ENCODE data around the gene MOK.

MOK gene

GRCh38 chr14:102213984-102214658 is 90.8 kb downstream of the MOK start:
- Histone ChIP-seq H3K79me2 (ENCODE audit: insufficient read depth, low read depth) (no peaks in the 10 kb centered on the region), H3K9ac (no peak overlapping the region), H3K4me1 (ENCODE audit: low read depth, poor library complexity, severe bottlenecking) (no peaks in the 10 kb centered on the region), H2AFZ (ENCODE audit: low read depth) (no peak overlapping the region), H3K4me2 (no peak overlapping the region), H3K27me3 (ENCODE audit: insufficient read depth, low read depth) (no peaks in the 10 kb centered on the region), H4K20me1 (ENCODE audit: insufficient read depth) (no peaks in the 10 kb centered on the region), H3K27ac (no peak overlapping the region), H3K4me3 (IDR thresholded peaks at IDR 0.05; ENCODE audit: insufficient read depth, low read depth, low read length) (no peak overlapping the region), H3K36me3 (ENCODE audit: insufficient read depth) (no peaks in the 10 kb centered on the region)
- TF ChIP-seq, protein P1, sequence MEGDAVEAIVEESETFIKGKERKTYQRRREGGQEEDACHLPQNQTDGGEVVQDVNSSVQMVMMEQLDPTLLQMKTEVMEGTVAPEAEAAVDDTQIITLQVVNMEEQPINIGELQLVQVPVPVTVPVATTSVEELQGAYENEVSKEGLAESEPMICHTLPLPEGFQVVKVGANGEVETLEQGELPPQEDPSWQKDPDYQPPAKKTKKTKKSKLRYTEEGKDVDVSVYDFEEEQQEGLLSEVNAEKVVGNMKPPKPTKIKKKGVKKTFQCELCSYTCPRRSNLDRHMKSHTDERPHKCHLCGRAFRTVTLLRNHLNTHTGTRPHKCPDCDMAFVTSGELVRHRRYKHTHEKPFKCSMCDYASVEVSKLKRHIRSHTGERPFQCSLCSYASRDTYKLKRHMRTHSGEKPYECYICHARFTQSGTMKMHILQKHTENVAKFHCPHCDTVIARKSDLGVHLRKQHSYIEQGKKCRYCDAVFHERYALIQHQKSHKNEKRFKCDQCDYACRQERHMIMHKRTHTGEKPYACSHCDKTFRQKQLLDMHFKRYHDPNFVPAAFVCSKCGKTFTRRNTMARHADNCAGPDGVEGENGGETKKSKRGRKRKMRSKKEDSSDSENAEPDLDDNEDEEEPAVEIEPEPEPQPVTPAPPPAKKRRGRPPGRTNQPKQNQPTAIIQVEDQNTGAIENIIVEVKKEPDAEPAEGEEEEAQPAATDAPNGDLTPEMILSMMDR (conservative IDR thresholded peaks at IDR 0.05; ENCODE audit: low read depth, low read length): no peak

GRCh38 chr14:102213470-102213869 is 91.5 kb downstream of the MOK start:
- no peak overlapping the region for H3K9ac ChIP-seq
- TF ChIP-seq, protein P1 (conservative IDR thresholded peaks at IDR 0.05; ENCODE audit: low read depth, low read length): no peak

GRCh38 chr14:102212845-102213244 is 92.1 kb downstream of the MOK start:
- Histone ChIP-seq H2AFZ (ENCODE audit: low read depth) (no peak overlapping the region), H3K27ac (no peak overlapping the region), H3K4me2 (no peak overlapping the region), H3K9ac (no peak overlapping the region), H4K20me1 (ENCODE audit: insufficient read depth) (no peaks in the 10 kb centered on the region), H3K4me1 (ENCODE audit: low read depth, poor library complexity, severe bottlenecking) (no peaks in the 10 kb centered on the region), H3K4me3 (IDR thresholded peaks at IDR 0.05; ENCODE audit: insufficient read depth, low read depth, low read length) (no peak overlapping the region), H3K79me2 (ENCODE audit: insufficient read depth, low read depth) (no peaks in the 10 kb centered on the region), H3K27me3 (ENCODE audit: insufficient read depth, low read depth) (no peaks in the 10 kb centered on the region), H3K36me3 (ENCODE audit: insufficient read depth) (no peaks in the 10 kb centered on the region)
- TF ChIP-seq, protein P1 (conservative IDR thresholded peaks at IDR 0.05; ENCODE audit: low read depth, low read length): no peak

More at GRCh38 chr14:102213470-102213869, 91.5 kb downstream of the MOK start:
- Histone ChIP-seq H3K27ac (no peak overlapping the region), H3K36me3 (ENCODE audit: insufficient read depth) (no peaks in the 10 kb centered on the region), H2AFZ (ENCODE audit: low read depth) (no peak overlapping the region), H3K4me1 (ENCODE audit: low read depth, poor library complexity, severe bottlenecking) (no peaks in the 10 kb centered on the region), H3K4me3 (IDR thresholded peaks at IDR 0.05; ENCODE audit: insufficient read depth, low read depth, low read length) (no peak overlapping the region), H3K4me2 (no peak overlapping the region), H3K27me3 (ENCODE audit: insufficient read depth, low read depth) (no peaks in the 10 kb centered on the region), H4K20me1 (ENCODE audit: insufficient read depth) (no peaks in the 10 kb centered on the region), H3K79me2 (ENCODE audit: insufficient read depth, low read depth) (no peaks in the 10 kb centered on the region)

DNA sequence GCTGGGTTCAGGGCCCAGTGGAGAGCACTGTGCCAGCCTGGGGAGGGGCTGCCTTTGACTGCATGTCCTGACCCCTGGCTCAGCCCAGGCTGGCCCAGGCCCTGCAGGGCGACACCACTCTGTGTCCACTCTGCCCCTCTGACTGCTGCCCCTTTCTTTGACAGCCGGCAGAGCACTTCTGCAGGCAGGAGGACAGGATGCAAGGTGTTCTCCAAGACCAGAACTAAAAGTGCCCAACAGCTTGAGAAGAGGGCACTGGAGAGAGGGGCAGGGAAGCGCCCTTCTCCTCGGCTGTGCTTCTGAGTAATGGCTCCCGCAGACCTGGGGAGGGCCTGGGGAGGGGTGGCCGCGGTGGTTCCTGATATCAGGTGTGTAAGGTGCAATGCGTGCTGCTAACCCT is 92.6 kb downstream of the MOK start:
- Histone ChIP-seq H3K4me1 (ENCODE audit: low read depth, poor library complexity, severe bottlenecking) (no peaks in the 10 kb centered on the region), H3K27ac (no peak overlapping the region), H2AFZ (ENCODE audit: low read depth) (no peak overlapping the region), H3K79me2 (ENCODE audit: insufficient read depth, low read depth) (no peaks in the 10 kb centered on the region), H3K9ac (no peak overlapping the region), H3K27me3 (ENCODE audit: insufficient read depth, low read depth) (no peaks in the 10 kb centered on the region), H3K4me3 (IDR thresholded peaks at IDR 0.05; ENCODE audit: insufficient read depth, low read depth, low read length) (no peak overlapping the region), H3K4me2 (no peak overlapping the region), H3K36me3 (ENCODE audit: insufficient read depth) (no peaks in the 10 kb centered on the region), H4K20me1 (ENCODE audit: insufficient read depth) (no peaks in the 10 kb centered on the region)
- TF ChIP-seq, protein P1 (conservative IDR thresholded peaks at IDR 0.05; ENCODE audit: low read depth, low read length): no peak

Measured in KMS-11 (cell line).